NCI-H146 (cell line): ENCODE measurements around the gene ABCG8.

Experiments used
- DNase-seq: peaks from one replicate; lab custom pipeline; 2025; lab: John Stamatoyannopoulos, UW

ABCG8 gene

GRCh38 chr2:43925431-43925830 is 86.7 kb downstream of the ABCG8 start:
- DNase-seq = no peak

DNA sequence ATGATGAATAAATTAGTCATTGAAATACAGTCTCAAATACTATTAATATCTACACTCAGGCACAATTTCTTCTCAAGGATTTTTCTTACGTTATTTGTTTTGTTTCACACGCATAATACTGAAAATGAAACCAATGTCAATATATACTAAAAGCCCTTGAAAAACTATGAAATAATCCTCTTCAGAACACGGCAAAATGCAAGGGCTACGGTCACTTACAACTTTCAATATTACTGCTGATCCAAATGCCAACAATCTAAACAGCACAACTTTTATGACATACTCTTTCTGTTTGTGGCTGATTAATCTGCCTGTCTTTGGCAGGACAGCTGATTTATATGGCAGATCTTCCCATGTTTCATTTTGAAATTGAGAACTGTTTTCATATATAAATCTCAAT is 88.7 kb downstream of the ABCG8 start:
- no peak for DNase-seq

- no peak for DNase-seq
These were observed 92.5 kb downstream of the ABCG8 start for GRCh38 chr2:43931293-43931692.
